GM12864 (cell line): ENCODE data around the gene ACTRT2.

Source experiments
- DNase-seq: peaks from one replicate; pipeline ENCODE4 v3.0.0-alpha.2; 2011; ENCODE audit warnings: low read depth
- H3K4me3 ChIP-seq: 2 replicates; pipeline ENCODE4 v1.5.1; 2011; ENCODE audit warnings: mild to moderate bottlenecking, low read depth, low read length, control low read depth
- TF ChIP-seq, protein P1 (sequence below): IDR thresholded peaks from 2 replicates; pipeline ENCODE4 v1.5.1; 2011; ENCODE audit warnings: low read depth, mild to moderate bottlenecking, moderate library complexity, low read length, control low read depth, inconsistent platforms; ENCODE audit errors: missing control alignments

The ACTRT2 gene

DNA sequence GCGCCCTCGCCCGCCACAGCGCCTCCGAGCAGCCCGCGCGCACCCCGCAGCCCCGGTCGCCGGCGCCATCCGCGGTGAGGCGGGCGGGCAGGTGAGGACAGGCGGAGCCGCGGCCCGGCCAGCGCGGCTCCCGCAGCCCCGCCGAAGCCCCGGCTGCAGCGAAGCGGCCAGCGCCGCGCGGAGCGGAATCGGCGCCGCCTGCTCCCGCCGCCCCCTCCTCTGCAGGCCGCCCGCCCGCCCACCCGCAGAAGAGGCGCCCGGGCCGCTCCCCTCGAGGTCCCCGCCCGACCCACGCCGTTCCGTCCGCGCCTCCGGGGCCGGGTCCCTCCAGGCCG lies 49.0 kb downstream of the ACTRT2 start:
- H3K4me3 ChIP-seq = no peak overlapping the region
- DNase-seq = no peak
- TF ChIP-seq, protein P1, sequence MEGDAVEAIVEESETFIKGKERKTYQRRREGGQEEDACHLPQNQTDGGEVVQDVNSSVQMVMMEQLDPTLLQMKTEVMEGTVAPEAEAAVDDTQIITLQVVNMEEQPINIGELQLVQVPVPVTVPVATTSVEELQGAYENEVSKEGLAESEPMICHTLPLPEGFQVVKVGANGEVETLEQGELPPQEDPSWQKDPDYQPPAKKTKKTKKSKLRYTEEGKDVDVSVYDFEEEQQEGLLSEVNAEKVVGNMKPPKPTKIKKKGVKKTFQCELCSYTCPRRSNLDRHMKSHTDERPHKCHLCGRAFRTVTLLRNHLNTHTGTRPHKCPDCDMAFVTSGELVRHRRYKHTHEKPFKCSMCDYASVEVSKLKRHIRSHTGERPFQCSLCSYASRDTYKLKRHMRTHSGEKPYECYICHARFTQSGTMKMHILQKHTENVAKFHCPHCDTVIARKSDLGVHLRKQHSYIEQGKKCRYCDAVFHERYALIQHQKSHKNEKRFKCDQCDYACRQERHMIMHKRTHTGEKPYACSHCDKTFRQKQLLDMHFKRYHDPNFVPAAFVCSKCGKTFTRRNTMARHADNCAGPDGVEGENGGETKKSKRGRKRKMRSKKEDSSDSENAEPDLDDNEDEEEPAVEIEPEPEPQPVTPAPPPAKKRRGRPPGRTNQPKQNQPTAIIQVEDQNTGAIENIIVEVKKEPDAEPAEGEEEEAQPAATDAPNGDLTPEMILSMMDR = no peak

DNA sequence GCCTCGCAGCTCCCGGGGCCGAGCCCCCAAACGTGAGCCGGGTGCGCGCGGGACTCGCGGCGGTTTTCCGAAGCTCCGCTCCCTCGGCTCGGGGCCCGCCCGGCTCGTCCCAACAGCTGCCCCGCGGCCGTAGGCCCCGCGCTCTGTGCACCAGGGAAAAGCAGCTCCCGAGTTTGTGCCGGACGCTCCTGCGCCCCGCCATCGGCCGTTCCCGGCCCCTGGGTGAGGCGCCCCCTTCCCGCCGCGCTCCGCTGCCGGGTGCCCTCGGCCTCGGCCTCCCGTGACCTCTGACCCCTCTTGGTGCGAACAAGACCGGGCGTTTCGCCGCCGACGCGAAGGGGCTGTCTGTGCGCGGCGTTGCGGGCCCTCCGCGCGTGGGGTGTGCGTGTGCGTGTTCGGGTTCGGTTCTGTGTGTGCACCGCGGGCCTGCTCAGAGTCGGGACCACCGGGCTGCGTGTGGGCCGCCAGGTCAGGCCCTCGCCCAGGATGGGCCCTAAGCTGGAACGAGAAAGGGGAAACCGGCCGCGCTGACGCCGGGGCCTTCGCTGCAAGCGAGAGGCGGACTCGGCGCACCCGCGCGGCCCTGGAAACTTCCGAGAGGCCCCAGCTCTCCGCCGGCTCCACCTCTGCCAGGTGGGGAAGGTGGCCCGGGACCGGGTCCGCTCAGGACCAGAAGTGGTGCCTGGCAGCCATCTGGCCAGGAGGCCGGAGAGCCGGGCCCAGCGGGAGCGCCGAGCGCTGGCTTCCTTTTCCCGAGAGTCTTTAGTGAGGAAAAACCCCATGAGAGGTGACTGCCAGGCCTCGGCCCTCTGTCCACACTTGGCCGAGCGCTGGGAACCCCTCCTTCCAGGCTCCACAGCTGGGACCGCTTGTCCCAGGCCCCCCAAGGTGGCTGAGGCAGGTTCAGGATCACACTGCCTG lies 49.6 kb downstream of the ACTRT2 start:
- TF ChIP-seq, protein P1 = no peak
- H3K4me3 ChIP-seq = no peak overlapping the region
- no peak for DNase-seq

DNA sequence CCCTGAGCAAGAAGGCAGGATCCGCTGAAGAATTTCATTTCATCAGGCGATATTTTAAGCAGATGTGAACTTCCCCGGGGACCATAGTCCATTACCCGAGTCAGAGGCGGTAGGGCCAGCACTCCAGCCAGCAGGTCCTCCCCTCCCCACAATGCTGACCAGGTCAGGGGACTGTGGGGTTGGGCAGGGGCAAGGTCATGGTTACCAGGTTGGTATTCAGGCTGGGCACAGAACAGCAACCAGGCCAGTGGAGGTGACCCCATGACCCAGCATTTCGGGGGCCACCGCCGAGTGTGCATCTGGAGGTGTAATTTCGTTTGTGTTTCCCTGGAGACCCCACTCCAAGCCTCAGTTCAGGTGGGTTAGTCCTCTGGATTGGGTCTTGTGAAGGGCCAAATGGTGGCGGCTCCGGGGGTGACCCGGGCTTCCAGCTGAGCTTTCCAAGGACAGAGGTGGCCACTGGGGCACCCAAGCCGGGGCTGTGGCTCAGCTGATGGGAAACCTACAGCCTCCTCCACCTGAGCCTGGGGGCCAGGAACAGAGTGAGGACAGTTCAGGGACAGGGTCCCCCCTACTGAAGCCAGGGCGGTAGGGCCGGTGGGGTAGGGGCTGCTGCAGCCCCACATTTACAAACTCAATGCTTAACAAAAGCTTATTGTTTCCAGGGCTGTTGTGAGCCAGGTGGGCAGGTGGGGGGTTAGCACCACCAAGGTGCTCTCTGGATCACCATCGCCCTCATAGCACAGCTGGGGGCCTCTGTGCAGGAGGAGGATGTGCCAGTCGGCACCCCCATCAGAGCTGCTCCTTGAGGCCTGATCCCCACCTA lies 50.5 kb downstream of the ACTRT2 start:
- TF ChIP-seq, protein P1 = no peak
- no peak for DNase-seq
- H3K4me3 ChIP-seq = no peak overlapping the region
